GM19099 (cell line): ENCODE data around the gene TUBE1.

Experiments
- POLR2A ChIP-seq: IDR thresholded peaks from 3 replicates; pipeline ENCODE4 v1.6.1; 2011; ENCODE audit warnings: low read depth; ENCODE audit not compliant: insufficient read length; ENCODE audit errors: extremely low read depth

The TUBE1 gene

GRCh38 chr6:112086744-112087135 is 542 bp downstream of the TUBE1 start:
- TF ChIP-seq POLR2A: no peak

- TF ChIP-seq POLR2A: no peak
Observed at GRCh38 chr6:112085286-112086065, 1.8 kb downstream of the TUBE1 start.

GRCh38 chr6:112081569-112081968 is 5.7 kb downstream of the TUBE1 start:
- no peak for TF ChIP-seq POLR2A

- TF ChIP-seq POLR2A: no peak
Observed at GRCh38 chr6:112066606-112067005, 20.7 kb downstream of the TUBE1 start.

GRCh38 chr6:112065426-112065986 is 21.8 kb downstream of the TUBE1 start:
- no peak for TF ChIP-seq POLR2A

GRCh38 chr6:112062966-112063365 is 24.3 kb downstream of the TUBE1 start:
- TF ChIP-seq POLR2A: no peak

- TF ChIP-seq POLR2A: no peak
Observed at GRCh38 chr6:112061605-112062004, 25.7 kb downstream of the TUBE1 start.

GRCh38 chr6:112058243-112059032 is 28.8 kb downstream of the TUBE1 start:
- TF ChIP-seq POLR2A: no peak

GRCh38 chr6:112054555-112055190 is 32.6 kb downstream of the TUBE1 start:
- no peak for TF ChIP-seq POLR2A

GRCh38 chr6:112054001-112054400 is 33.3 kb downstream of the TUBE1 start, which contains the start of gene CCN6:
Gene CCN6 (plus strand): TSS chr6:112054104. CDS start chr6:112054358, 254 bp downstream.
- no peak for TF ChIP-seq POLR2A

GRCh38 chr6:112050429-112050828 is 36.9 kb downstream of the TUBE1 start:
- no peak for TF ChIP-seq POLR2A

- no peak for TF ChIP-seq POLR2A
Observed at GRCh38 chr6:112049996-112050395, 37.3 kb downstream of the TUBE1 start.

GRCh38 chr6:112049026-112049799 is 38.1 kb downstream of the TUBE1 start:
- no peak for TF ChIP-seq POLR2A

GRCh38 chr6:112044856-112045255 is 42.4 kb downstream of the TUBE1 start:
- TF ChIP-seq POLR2A: no peak

- TF ChIP-seq POLR2A: no peak
Observed at GRCh38 chr6:112044196-112044595, 43.1 kb downstream of the TUBE1 start.
